Muscle of arm (tissue), 14 donors: ENCODE data around the gene ADI1. TPM values are rescaled to one million over a fixed set of nuclear protein-coding genes. Genes with fewer than 3 reads are reported as not detected.

Experiments
- DNase-seq: peaks from one replicate; pipeline ENCODE4 v3.0.0-alpha.2; 2013
- long read RNA-seq, 11 donors: transcript quantifications; one replicate each; lab custom pipeline, GENCODE V29; 2026
- polyA plus RNA-seq, 12 donors: library from polyadenylated mRNA; unstranded; fragments of 120-200 nt; gene quantifications; one replicate each; pipeline ENCODE4 v1.2.1, GENCODE V29; 2013; ENCODE audit not compliant: insufficient read length in 12 of 12

The ADI1 gene
- 10 to 100 TPM in 11 of 12 donors, not detected in 1; 43.1 to 73.4 (median 62.7) TPM for polyA plus RNA-seq
- long read RNA-seq, donor 1, transcript ADI1-201 (4 exons, 2,391 nt) = major isoform, 60 of 65 reads
- long read RNA-seq, donor 1, partial matches to known transcripts = 5 of 65 reads
- long read RNA-seq, donor 1, other reads (novel, unspliced or antisense) = 0 of 65 reads
- long read RNA-seq, donor 2, transcript ADI1-201 (4 exons, 2,391 nt) = major isoform, 72 of 81 reads
- long read RNA-seq, donor 2, partial matches to known transcripts = 7 of 81 reads
- long read RNA-seq, donor 2, other reads (novel, unspliced or antisense) = 0 of 81 reads
- long read RNA-seq, donor 3, transcript ADI1-201 (4 exons, 2,391 nt) = major isoform, 33 of 33 reads
- long read RNA-seq, donor 3, partial matches to known transcripts = 0 of 33 reads
- long read RNA-seq, donor 3, other reads (novel, unspliced or antisense) = 0 of 33 reads
- long read RNA-seq, donor 4, transcript ADI1-201 (4 exons, 2,391 nt) = major isoform, 10 of 10 reads
- long read RNA-seq, donor 4, partial matches to known transcripts = 0 of 10 reads
- long read RNA-seq, donor 4, other reads (novel, unspliced or antisense) = 0 of 10 reads
- long read RNA-seq, donor 5, transcript ADI1-201 (4 exons, 2,391 nt) = major isoform, 123 of 126 reads
- long read RNA-seq, donor 5, partial matches to known transcripts = 0 of 126 reads
- long read RNA-seq, donor 5, other reads (novel, unspliced or antisense) = 0 of 126 reads
- long read RNA-seq, donor 6, transcript ADI1-201 (4 exons, 2,391 nt) = major isoform, 24 of 24 reads
- long read RNA-seq, donor 6, partial matches to known transcripts = 0 of 24 reads
- long read RNA-seq, donor 6, other reads (novel, unspliced or antisense) = 0 of 24 reads
- long read RNA-seq, donor 7, transcript ADI1-201 (4 exons, 2,391 nt) = major isoform, 24 of 24 reads
- long read RNA-seq, donor 7, partial matches to known transcripts = 0 of 24 reads
- long read RNA-seq, donor 7, other reads (novel, unspliced or antisense) = 0 of 24 reads
- long read RNA-seq, donor 8, transcript ADI1-201 (4 exons, 2,391 nt) = major isoform, 86 of 88 reads
- long read RNA-seq, donor 8, partial matches to known transcripts = 0 of 88 reads
- long read RNA-seq, donor 8, other reads (novel, unspliced or antisense) = 0 of 88 reads
- long read RNA-seq, donor 9, transcript ADI1-201 (4 exons, 2,391 nt) = major isoform, 44 of 44 reads
- long read RNA-seq, donor 9, partial matches to known transcripts = 0 of 44 reads
- long read RNA-seq, donor 9, other reads (novel, unspliced or antisense) = 0 of 44 reads
- long read RNA-seq, donor 10, transcript ADI1-201 (4 exons, 2,391 nt) = major isoform, 59 of 59 reads
- long read RNA-seq, donor 10, partial matches to known transcripts = 0 of 59 reads
- long read RNA-seq, donor 10, other reads (novel, unspliced or antisense) = 0 of 59 reads
- long read RNA-seq, donor 11, transcript ADI1-201 (4 exons, 2,391 nt) = major isoform, 37 of 37 reads
- long read RNA-seq, donor 11, partial matches to known transcripts = 0 of 37 reads
- long read RNA-seq, donor 11, other reads (novel, unspliced or antisense) = 0 of 37 reads

DNA sequence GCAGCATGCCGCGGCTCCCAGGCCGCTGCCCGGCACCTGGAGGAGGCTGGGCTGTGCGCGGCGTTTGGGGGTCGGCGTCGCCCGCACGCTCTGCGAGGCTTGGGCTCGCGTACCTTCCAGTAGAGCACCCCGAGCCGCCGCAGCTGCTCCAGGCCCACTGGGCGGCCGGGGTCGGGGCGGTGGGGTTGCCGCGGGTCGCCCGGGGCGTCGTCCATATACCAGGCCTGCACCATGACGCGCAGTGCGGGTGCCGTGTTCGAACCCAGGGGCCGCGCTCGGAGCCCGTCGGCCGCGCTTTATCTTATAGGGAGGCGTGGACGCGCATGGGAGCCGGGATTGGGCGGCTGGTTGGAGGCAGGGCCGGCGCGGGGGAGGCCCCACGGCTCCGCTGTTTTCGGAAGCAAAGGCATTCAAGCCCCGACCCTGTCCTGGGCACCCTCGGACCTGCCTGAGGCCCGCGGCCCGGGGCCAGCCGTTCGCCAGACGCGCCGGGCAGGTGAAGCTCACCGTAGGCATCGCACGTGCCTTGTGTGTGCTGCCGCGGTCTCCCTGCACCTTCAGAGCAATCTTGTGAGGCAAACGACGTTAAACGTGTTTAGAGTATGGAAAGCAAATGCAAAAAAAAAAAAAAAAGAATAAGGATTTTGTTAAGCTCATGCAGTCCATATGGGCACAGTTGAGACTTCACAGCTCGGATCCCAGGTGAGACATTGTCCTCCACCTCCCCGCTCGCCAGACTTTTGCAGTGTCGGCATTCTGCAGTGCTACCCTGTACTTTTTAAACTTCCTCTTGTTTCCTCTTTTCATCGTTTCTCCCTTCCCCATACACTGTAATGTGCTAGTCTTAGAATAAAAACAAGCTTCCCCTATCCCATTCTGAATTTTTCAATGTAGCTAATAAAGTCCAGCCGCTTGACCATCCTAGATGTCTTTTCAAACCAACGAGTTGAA, at the start of gene ADI1:
Gene ADI1 (minus strand): TSS at position 277 of the 951 bp plus-strand sequence. CDS start 44 bp downstream, at position 233.
- peak; percentile 80 for DNase-seq

- no peak for DNase-seq
Measured at GRCh38 chr2:3566806-3567205, 47.5 kb upstream of the ADI1 start.

DNA sequence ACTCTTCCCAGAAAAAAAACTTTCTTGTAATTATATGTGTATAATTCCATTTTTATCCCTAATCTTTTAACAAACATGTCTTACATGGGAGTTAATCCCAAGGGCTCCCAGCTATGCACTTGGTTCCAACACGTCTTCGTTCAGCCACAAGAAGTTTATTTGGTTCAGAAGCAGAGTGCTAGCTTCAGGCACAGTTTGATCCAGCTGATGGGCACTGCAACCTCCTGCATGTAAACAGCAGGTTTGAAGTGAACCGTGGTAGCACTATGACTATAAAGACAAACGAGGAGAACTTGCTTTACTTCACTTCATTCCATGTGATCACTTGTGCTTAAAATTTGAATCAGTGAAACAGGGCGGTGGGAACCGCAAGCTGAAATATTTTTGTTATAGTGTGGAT, 45.8 kb upstream of the ADI1 start:
- no peak for DNase-seq

DNA sequence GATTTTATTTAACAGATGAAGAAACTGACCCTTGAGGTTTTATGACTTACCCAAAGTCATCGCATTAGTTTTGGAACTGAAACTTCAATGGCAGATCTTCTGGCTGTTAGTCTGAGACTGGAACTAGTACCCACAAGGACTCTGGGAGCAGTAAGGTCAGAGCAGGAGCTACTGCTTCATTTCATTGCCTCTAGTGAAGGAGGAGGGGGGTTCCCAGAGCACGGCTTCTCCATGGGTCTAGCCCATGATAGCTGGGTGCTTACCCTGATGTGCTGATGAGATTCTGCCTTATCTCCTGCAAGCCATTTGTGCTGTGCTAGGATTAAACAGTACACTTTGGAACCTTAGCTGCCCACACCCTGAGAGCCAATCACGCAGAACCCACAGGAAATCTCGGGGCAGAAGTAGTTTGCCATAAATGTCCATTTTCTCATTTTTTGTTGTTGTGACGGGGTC, 44.2 kb upstream of the ADI1 start:
- DNase-seq = no peak

GRCh38 chr2:3558205-3559014, 39.1 kb upstream of the ADI1 start, which contains the start of gene RNASEH1:
Gene RNASEH1, minus strand, starts transcription at chr2:3558333. Its CDS starts 73 bp downstream, at chr2:3558260.
- DNase-seq = peak; percentile 99

GRCh38 chr2:3557639-3558204, 38.4 kb upstream of the ADI1 start:
- no peak for DNase-seq

GRCh38 chr2:3553946-3554345, 34.6 kb upstream of the ADI1 start:
- no peak for DNase-seq

DNA sequence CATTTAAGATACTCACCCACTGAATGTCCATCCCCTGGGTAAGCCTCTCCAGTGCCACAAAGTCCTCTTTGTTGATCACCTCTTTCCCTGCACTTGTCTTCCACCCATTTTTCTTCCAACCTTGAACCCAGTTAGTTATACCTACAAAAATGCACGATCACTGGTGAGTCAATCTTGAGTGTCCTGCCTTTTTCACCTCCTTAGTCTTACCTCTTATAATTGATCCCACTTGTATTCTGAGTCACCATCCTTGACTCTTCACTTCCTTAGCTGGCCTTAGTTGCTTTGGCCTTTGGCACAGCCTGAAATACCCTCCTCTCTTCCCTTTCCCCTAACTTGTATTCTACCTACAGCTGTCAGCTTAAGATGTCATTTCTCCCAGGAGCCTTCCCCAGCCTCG, 28.6 kb upstream of the ADI1 start:
- no peak for DNase-seq

DNA sequence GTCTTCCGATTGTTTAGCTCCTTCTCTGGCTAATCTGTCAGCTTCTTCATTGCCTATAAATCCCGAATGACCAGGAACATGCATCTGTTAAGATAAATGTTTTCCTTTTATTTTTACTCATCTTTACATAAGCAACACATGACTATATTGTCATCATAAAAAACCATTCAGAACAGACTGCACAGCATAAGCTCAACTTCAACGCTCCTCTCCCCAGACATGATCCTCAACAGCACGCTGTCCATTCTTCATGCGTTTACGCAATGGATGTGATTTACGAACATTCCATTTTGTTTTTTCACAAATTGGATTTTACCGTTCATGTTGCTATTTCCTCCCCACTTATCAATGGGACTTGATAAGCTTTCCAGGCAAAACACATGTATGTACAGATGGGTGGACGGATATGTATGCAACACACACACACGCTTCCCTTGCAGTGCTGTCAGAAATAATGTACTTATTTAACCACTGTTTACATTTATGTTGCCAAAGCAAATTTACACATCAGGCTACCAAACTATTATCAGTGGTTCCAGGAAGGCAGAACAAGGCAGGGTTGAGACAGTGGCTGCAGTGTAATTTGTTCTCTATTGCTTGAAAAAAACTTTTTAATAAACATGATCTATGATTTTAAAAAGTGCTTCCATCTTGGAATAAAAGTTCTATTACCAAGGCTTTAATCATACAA, 26.6 kb upstream of the ADI1 start:
- no peak for DNase-seq

GRCh38 chr2:3543023-3543683, 23.8 kb upstream of the ADI1 start:
- no peak for DNase-seq

DNA sequence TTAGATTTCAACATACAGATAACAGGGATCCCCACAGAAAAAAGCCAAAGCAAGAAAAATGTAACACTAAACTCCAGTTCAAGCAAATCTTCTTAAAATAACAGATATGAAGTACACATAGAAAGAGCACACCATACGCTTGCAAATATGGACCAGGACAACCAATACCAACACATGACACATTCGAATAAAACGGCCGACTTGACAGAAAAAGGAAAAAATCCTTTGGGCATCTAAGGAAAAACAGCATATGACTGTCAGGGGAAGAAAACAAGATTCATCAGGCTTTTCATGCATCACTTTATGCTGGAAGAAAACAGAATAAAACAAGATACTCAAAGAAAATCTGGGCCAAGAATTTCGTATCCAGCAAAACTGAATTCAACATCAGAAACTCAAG, 22.8 kb upstream of the ADI1 start:
- DNase-seq = no peak

DNA sequence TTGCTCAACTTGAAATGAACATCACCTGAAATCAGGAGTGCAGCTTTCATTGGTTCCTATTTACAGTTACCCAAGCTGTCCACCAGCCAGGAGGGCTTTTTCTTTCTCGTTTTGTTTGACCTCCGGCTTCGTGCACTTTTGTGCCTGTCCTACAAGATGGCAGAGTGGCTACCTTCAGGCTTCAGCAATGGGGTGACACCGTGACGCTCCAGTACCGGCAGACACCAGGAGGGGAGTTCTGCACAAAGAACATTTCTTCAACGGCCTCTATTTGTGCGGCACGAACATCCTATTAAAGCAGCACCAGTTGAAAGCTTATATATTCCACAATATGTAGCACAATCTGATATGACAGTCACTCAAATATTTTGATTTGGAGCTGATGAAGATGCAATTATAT, 20.5 kb upstream of the ADI1 start:
- no peak for DNase-seq

- peak; percentile 12 for DNase-seq
Measured at GRCh38 chr2:3536682-3537632, 17.6 kb upstream of the ADI1 start.

DNA sequence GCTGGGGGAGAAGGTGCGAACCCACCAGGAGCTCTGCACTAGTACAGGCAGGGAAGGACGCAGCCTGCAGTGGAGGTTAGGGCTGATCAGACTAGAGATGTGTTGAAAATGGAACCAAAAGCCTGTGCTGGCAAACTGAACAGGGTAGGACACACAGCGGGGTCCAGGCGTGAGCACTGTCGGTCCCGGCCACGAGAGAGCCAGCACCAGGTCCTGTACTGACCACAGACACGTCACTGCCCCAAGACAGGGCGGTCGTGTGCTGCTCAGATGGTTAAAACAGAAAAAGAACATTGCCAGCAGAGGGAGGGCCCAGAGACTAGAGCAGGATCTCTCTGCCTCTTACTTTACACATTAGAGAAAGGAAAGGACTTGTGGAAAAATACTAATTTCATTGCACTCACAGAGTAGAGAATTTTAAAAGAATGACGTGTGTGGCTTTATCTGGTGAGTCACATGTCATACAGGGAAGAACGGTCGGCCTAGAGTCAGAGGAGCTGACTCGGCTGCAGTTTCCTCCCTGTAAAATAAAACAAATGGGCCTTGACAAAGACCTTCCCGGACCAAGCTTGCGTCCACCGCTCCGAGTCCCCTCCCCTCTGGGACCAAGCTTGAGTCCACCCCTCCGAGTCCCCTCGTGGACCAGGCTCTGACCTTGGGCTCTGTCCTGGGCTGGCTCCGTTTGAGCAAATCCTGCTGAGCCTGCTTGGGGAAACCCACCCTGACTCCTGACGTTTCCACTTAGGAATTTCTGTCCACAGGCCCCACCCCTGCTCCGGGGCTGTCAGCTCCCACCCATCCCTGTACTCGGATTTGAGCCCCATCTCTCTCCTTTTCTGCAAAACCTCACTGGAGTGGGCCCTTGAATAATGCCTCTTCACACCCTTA, 16.7 kb upstream of the ADI1 start:
- peak; percentile 76 for DNase-seq

- DNase-seq = no peak
Measured at GRCh38 chr2:3535467-3535793, 16.1 kb upstream of the ADI1 start.
